Islet precursor cell (in vitro differentiated cells): ENCODE measurements around the gene GPSM3.
"Not testable (repeated sequence)": the region's sequence is repeated elsewhere in the genome, so short reads cannot be mapped to it uniquely, and the experiment has no call there.

Experiments used
- DNase-seq: peaks from one replicate; pipeline ENCODE4 v3.0.0-alpha.2; 2018

Gene GPSM3

GRCh38 chr6:32192608-32193039 is at the start of gene GPSM3:
GPSM3 (minus strand) TSS chr6:32192643; CDS start chr6:32192513, 130 bp downstream.
- DNase-seq: peak; percentile 71

- DNase-seq: no peak
Measured at GRCh38 chr6:32240686-32241085, 48.2 kb upstream of the GPSM3 start.

GRCh38 chr6:32239462-32239861 is 47.0 kb upstream of the GPSM3 start:
- no peak for DNase-seq

- no peak for DNase-seq
Measured at GRCh38 chr6:32234934-32235333, 42.5 kb upstream of the GPSM3 start.

- DNase-seq: no peak
Measured at GRCh38 chr6:32226434-32226833, 34.0 kb upstream of the GPSM3 start.

GRCh38 chr6:32224696-32225095 is 32.3 kb upstream of the GPSM3 start:
- no peak for DNase-seq

- no peak for DNase-seq
Measured at GRCh38 chr6:32223258-32224235, 31.1 kb upstream of the GPSM3 start, which contains the start of gene NOTCH4. NOTCH4 (minus strand) TSS chr6:32224067; CDS start chr6:32223928, 139 bp downstream.

- no peak for DNase-seq
Measured at GRCh38 chr6:32222333-32223230, 30.1 kb upstream of the GPSM3 start.

GRCh38 chr6:32220021-32220420 is 27.6 kb upstream of the GPSM3 start:
- no peak for DNase-seq

- no peak for DNase-seq
Measured at GRCh38 chr6:32218167-32218566, 25.7 kb upstream of the GPSM3 start.

GRCh38 chr6:32216998-32217397 is 24.6 kb upstream of the GPSM3 start:
- peak; percentile 33 for DNase-seq

GRCh38 chr6:32216285-32216684 is 23.8 kb upstream of the GPSM3 start:
- peak; percentile 12 for DNase-seq

GRCh38 chr6:32215617-32216016 is 23.2 kb upstream of the GPSM3 start:
- DNase-seq: no peak

- no peak for DNase-seq
Measured at GRCh38 chr6:32214126-32214525, 21.7 kb upstream of the GPSM3 start.

GRCh38 chr6:32213649-32214048 is 21.2 kb upstream of the GPSM3 start:
- DNase-seq: no peak

- DNase-seq: no peak
Measured at GRCh38 chr6:32212076-32212760, 19.8 kb upstream of the GPSM3 start.

- DNase-seq: not testable (repeated sequence)
Measured at GRCh38 chr6:32211432-32211831, 19.0 kb upstream of the GPSM3 start.

- DNase-seq: no peak
Measured at GRCh38 chr6:32210191-32210601, 17.8 kb upstream of the GPSM3 start.

- DNase-seq: no peak
Measured at GRCh38 chr6:32208996-32209395, 16.6 kb upstream of the GPSM3 start.

- no peak for DNase-seq
Measured at GRCh38 chr6:32204268-32204715, 11.8 kb upstream of the GPSM3 start.

GRCh38 chr6:32203426-32204267 is 11.2 kb upstream of the GPSM3 start:
- no peak for DNase-seq

GRCh38 chr6:32202186-32202585 is 9.7 kb upstream of the GPSM3 start:
- DNase-seq: no peak
